NB4 (cell line): ENCODE measurements around the gene ARL6IP6.

Experiments
- DNase-seq: peaks from one replicate; pipeline ENCODE4 v3.0.0; 2010; ENCODE audit warnings: low read depth
- H3K4me3 ChIP-seq: one replicate; pipeline ENCODE4 v1.5.1; 2011; ENCODE audit warnings: mild to moderate bottlenecking, low read depth, low read length, moderate library complexity
- CTCF ChIP-seq: IDR thresholded peaks from one replicate; pipeline ENCODE4 v1.5.1; 2012; ENCODE audit warnings: low read depth, low read length
- MYC ChIP-seq: IDR thresholded peaks from 2 replicates; pipeline ENCODE4 v1.6.1; 2011; ENCODE audit warnings: low read depth, low read length
- POLR2A ChIP-seq: IDR thresholded peaks from 2 replicates; pipeline ENCODE4 v1.6.1; 2011; ENCODE audit warnings: mild to moderate bottlenecking; ENCODE audit not compliant: insufficient read length; ENCODE audit errors: extremely low read depth
- TF ChIP-seq, protein P1 (sequence below): IDR thresholded peaks from 2 replicates; pipeline ENCODE4 v1.6.1; 2011; ENCODE audit warnings: low read depth, low read length

Gene ARL6IP6

GRCh38 chr2:152796941-152797340 lies 78.5 kb downstream of the ARL6IP6 start:
- no peak overlapping the region for H3K4me3 ChIP-seq
- DNase-seq = no peak
- no peak for TF ChIP-seq MYC
- no peak for TF ChIP-seq POLR2A
- TF ChIP-seq, protein P1, sequence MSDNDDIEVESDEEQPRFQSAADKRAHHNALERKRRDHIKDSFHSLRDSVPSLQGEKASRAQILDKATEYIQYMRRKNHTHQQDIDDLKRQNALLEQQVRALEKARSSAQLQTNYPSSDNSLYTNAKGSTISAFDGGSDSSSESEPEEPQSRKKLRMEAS = no peak
- TF ChIP-seq CTCF = no peak

DNA sequence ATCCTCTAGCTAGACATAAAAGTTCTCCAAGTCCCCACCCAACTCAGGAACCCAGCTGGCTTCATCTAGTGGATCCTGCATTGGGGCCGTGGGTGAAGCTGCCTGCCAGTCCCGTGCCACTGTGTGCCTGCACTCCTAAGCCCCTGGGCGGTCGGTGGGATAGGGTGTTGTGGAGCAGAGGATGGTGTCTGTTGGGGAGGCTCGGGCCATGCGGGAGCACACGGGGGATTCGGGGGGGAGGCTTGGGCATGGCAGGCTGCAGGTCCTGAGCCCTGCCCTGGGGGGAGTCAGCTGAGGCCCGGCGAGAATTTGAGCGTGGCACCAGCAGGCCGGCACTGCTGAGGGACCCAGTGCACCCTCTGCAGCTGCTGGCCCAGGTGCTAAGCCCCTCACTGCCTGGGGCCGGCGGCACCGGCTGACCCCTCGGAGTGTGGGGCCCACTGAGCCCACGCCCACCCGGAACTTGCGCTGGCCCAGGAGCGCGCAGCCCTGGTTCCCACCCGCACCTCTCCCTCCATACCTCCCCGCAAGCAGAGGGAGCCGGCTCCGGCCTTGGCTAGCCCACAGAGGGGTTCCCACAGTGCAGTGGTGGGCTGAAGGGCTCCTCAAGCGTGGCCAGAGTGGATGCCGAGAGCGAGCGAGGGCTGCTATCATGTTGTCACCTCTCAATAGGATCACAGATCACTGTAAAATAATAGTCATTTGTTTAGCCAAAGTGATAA lies 86.4 kb downstream of the ARL6IP6 start:
- TF ChIP-seq, protein P1 = no peak
- no peak for TF ChIP-seq POLR2A
- TF ChIP-seq CTCF = no peak
- TF ChIP-seq MYC = no peak
- H3K4me3 ChIP-seq = no peak overlapping the region
- DNase-seq = no peak

DNA sequence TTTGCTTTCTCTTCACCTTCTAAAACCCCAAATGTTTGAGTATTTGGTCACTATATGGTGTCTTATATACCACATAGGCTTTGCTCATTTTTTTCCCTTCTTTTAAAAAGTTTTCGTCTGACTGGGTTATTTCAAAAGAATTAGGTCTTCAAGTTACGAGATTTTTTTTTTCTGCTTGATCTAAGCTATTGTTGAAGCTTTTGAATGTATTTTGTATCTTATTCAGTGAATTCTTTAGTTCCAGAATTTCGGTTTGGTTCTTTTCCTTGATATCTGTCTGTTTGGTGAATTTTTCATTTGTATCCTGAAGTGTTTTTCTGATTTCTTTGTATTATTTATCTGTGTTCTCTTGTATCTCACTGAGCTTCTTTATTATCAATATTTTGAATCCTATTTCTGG lies 93.5 kb downstream of the ARL6IP6 start:
- no peak for TF ChIP-seq POLR2A
- no peak for TF ChIP-seq MYC
- no peak for TF ChIP-seq CTCF
- TF ChIP-seq, protein P1 = no peak
- no peak overlapping the region for H3K4me3 ChIP-seq
- DNase-seq = no peak
